ENCODE results near the gene PNPO. TPM values are rescaled to one million over a fixed set of nuclear protein-coding genes. Genes with fewer than 3 reads are reported as not detected.
A peak's percentile ranks its signal among the peaks of the same experiment; 100 is the strongest.

PNPO gene
- total and polyA plus RNA-seq, 2 of the 13 experiments (the other 11 are each of a cell fraction or from before 2014, with no cell fraction given): 47.9 to 63.3 TPM

DNA sequence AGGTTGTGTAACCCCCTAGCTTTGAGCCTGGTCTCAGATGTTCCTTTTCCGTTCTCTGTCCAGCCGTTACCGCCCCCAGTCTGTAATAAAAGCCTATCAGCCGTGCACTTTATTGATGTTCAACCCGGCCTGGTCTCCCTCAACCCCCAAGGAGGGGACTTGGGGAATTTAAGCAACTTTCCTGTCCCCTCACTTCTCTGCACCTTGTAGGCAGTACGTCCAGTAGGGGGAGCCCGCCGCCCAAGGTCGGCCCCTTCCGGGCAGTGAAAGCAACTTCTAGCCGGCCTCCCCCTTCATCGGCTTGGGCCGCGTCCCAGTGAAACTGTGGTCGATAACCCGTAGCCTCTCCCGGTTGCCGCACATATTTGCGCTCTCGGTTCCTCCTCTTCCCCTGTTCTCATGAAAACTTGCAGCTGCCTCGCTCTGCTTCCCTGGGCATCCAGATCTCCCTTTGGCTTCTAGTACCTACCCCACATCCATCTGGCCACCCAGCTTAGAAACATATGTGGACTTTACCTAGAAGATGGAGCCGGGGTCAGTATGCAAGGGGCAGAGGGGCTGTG is 7.9 kb downstream of the PNPO start (continued):
- TF ChIP-seq, protein P1, sequence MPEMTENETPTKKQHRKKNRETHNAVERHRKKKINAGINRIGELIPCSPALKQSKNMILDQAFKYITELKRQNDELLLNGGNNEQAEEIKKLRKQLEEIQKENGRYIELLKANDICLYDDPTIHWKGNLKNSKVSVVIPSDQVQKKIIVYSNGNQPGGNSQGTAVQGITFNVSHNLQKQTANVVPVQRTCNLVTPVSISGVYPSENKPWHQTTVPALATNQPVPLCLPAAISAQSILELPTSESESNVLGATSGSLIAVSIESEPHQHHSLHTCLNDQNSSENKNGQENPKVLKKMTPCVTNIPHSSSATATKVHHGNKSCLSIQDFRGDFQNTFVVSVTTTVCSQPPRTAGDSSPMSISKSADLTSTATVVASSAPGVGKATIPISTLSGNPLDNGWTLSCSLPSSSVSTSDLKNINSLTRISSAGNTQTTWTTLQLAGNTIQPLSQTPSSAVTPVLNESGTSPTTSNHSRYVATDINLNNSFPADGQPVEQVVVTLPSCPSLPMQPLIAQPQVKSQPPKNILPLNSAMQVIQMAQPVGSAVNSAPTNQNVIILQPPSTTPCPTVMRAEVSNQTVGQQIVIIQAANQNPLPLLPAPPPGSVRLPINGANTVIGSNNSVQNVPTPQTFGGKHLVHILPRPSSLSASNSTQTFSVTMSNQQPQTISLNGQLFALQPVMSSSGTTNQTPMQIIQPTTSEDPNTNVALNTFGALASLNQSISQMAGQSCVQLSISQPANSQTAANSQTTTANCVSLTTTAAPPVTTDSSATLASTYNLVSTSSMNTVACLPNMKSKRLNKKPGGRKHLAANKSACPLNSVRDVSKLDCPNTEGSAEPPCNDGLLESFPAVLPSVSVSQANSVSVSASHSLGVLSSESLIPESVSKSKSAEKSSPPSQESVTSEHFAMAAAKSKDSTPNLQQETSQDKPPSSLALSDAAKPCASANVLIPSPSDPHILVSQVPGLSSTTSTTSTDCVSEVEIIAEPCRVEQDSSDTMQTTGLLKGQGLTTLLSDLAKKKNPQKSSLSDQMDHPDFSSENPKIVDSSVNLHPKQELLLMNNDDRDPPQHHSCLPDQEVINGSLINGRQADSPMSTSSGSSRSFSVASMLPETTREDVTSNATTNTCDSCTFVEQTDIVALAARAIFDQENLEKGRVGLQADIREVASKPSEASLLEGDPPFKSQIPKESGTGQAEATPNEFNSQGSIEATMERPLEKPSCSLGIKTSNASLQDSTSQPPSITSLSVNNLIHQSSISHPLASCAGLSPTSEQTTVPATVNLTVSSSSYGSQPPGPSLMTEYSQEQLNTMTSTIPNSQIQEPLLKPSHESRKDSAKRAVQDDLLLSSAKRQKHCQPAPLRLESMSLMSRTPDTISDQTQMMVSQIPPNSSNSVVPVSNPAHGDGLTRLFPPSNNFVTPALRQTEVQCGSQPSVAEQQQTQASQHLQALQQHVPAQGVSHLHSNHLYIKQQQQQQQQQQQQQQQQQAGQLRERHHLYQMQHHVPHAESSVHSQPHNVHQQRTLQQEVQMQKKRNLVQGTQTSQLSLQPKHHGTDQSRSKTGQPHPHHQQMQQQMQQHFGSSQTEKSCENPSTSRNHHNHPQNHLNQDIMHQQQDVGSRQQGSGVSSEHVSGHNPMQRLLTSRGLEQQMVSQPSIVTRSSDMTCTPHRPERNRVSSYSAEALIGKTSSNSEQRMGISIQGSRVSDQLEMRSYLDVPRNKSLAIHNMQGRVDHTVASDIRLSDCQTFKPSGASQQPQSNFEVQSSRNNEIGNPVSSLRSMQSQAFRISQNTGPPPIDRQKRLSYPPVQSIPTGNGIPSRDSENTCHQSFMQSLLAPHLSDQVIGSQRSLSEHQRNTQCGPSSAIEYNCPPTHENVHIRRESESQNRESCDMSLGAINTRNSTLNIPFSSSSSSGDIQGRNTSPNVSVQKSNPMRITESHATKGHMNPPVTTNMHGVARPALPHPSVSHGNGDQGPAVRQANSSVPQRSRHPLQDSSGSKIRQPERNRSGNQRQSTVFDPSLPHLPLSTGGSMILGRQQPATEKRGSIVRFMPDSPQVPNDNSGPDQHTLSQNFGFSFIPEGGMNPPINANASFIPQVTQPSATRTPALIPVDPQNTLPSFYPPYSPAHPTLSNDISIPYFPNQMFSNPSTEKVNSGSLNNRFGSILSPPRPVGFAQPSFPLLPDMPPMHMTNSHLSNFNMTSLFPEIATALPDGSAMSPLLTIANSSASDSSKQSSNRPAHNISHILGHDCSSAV (CRISPR knock-in tag; IDR thresholded peaks at IDR 0.05; ENCODE audit: borderline replicate concordance): no peak
- TF ChIP-seq, protein P2, sequence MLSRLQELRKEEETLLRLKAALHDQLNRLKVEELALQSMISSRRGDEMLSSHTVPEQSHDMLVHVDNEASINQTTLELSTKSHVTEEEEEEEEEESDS (CRISPR knock-in tag; IDR thresholded peaks at IDR 0.05; ENCODE audit: borderline replicate concordance): peak; percentile 73; the same call in 1 of the 2 replicates
- no peak for TF ChIP-seq ZNF674 (CRISPR knock-in tag; IDR thresholded peaks at IDR 0.05; ENCODE audit: low read depth)
- no peak for TF ChIP-seq MLLT10 (CRISPR knock-in tag; IDR thresholded peaks at IDR 0.05)
- no peak for TF ChIP-seq JARID2 (CRISPR knock-in tag; IDR thresholded peaks at IDR 0.05; ENCODE audit: insufficient replicate concordance)
- TF ChIP-seq ZNF12 (CRISPR knock-in tag; IDR thresholded peaks at IDR 0.05): no peak
- TF ChIP-seq ZNF737 (CRISPR knock-in tag; IDR thresholded peaks at IDR 0.05; ENCODE audit: borderline replicate concordance): no peak
- peak; percentile 29; the same call in 1 of the 2 replicates for TF ChIP-seq CEBPB (IDR thresholded peaks at IDR 0.05; ENCODE audit: borderline replicate concordance, low read depth, low read length)
- TF ChIP-seq ZNF329 (CRISPR knock-in tag; IDR thresholded peaks at IDR 0.05; ENCODE audit: low read depth): no peak
- TF ChIP-seq CREM (IDR thresholded peaks at IDR 0.05): no peak
- TF ChIP-seq CREM (CRISPR knock-in tag; IDR thresholded peaks at IDR 0.05): no peak
- TF ChIP-seq, protein P3, sequence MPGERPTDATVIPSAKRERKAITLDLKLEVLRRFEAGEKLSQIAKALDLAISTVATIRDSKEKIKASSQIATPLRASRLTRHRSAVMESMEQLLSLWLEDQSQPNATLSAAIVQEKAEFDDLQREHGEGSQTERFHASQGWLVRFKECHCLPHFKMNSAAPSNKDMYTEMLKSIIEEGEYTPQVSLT (CRISPR knock-in tag; IDR thresholded peaks at IDR 0.05; ENCODE audit: borderline replicate concordance, low read depth): no peak
- TF ChIP-seq ZNF207 (IDR thresholded peaks at IDR 0.05; ENCODE audit: borderline replicate concordance): no peak
- TF ChIP-seq, protein P4, sequence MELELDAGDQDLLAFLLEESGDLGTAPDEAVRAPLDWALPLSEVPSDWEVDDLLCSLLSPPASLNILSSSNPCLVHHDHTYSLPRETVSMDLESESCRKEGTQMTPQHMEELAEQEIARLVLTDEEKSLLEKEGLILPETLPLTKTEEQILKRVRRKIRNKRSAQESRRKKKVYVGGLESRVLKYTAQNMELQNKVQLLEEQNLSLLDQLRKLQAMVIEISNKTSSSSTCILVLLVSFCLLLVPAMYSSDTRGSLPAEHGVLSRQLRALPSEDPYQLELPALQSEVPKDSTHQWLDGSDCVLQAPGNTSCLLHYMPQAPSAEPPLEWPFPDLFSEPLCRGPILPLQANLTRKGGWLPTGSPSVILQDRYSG (CRISPR knock-in tag; IDR thresholded peaks at IDR 0.05): no peak
- TF ChIP-seq, protein P5, sequence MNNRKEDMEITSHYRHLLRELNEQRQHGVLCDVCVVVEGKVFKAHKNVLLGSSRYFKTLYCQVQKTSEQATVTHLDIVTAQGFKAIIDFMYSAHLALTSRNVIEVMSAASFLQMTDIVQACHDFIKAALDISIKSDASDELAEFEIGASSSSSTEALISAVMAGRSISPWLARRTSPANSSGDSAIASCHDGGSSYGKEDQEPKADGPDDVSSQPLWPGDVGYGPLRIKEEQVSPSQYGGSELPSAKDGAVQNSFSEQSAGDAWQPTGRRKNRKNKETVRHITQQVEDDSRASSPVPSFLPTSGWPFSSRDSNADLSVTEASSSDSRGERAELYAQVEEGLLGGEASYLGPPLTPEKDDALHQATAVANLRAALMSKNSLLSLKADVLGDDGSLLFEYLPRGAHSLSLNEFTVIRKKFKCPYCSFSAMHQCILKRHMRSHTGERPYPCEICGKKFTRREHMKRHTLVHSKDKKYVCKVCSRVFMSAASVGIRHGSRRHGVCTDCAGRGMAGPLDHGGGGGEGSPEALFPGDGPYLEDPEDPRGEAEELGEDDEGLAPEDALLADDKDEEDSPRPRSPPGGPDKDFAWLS (CRISPR knock-in tag; IDR thresholded peaks at IDR 0.05; ENCODE audit: borderline replicate concordance): no peak
